Measurements from ENCODE around the gene TCP11X2.

- TF ChIP-seq POLR2A (IDR thresholded peaks at IDR 0.05; ENCODE audit: low read length): no peak
- no peak for TF ChIP-seq GATA1 (IDR thresholded peaks at IDR 0.05; ENCODE audit: low read depth, low read length)
Measured at GRCh38 chrX:102514536-102514935, 42.9 kb upstream of the TCP11X2 start.

All from erythroblast (primary cell).